Endothelial cell of umbilical vein (primary cell): ENCODE results near the gene NDUFS6. TPM values are rescaled to one million over a fixed set of nuclear protein-coding genes. Genes with fewer than 3 reads are reported as not detected.

Experiments
- BruUV-seq: library from RNA; stranded (reverse); fragments of 400-500 nt; replicated peaks from 2 replicates; lab custom pipeline; 2021; lab: Mats Ljungman, UMichigan
- CTCF ChIA-PET: fragments of 300-600, 350-600 bp; sonication (Branson Sonifier 250); formaldehyde crosslinking; loops from one replicate; lab custom pipeline; 2021; ENCODE audit warnings: antibody characterized with exemption, inconsistent platforms; lab: Charles Lee
- POLR2A ChIA-PET: fragments of 300-600, 350-600 bp; sonication (Branson Sonifier 250); formaldehyde crosslinking; loops from one replicate; lab custom pipeline; 2021; ENCODE audit warnings: antibody characterized with exemption, inconsistent platforms; lab: Charles Lee
- DNase-seq: peaks from one replicate; pipeline ENCODE4 v3.0.0-alpha.2; 2011; ENCODE audit warnings: low read depth, low spot score
- FAIRE-seq: peaks from 2 replicates; lab custom pipeline; 2011; peaks lifted over from hg19 to GRCh38; lab: Jason Lieb, UNC
- H2AFZ ChIP-seq: 2 replicates; pipeline ENCODE4 v1.6.0; 2012; ENCODE audit warnings: low read depth, low read length, control low read depth, inconsistent platforms
- H3K27ac ChIP-seq: 2 replicates; pipeline ENCODE4 v1.5.1; 2011; ENCODE audit warnings: low read depth, mild to moderate bottlenecking, control low read depth, low read length, moderate library complexity; ENCODE audit not compliant: insufficient read depth
- H3K27me3 ChIP-seq, 2 experiments: 2 replicates each; pipeline versions ENCODE4 v1.6.0 to v1.6.1; 2011; ENCODE audit warnings: low read length in 2 of 2, mixed read lengths in 1 of 2; ENCODE audit not compliant: control insufficient read depth in 2 of 2, insufficient read depth in 2 of 2
- H3K36me3 ChIP-seq, 2 experiments: 2 replicates in 1 of 2; 3 replicates in 1 of 2; pipeline ENCODE4 v1.5.1; 2011; ENCODE audit warnings: low read length in 2 of 2, mild to moderate bottlenecking in 1 of 2, moderate library complexity in 1 of 2; ENCODE audit not compliant: control insufficient read depth in 2 of 2, insufficient read depth in 2 of 2; ENCODE audit errors: extremely low read depth in 1 of 2
- H3K4me1 ChIP-seq: 3 replicates; pipeline ENCODE4 v1.5.1; 2011; ENCODE audit warnings: mild to moderate bottlenecking, low read length; ENCODE audit not compliant: control insufficient read depth, insufficient read depth; ENCODE audit errors: extremely low read depth
- H3K4me2 ChIP-seq: 2 replicates; pipeline ENCODE4 v1.6.1; 2011; ENCODE audit warnings: low read length, control low read depth, mixed read lengths; ENCODE audit not compliant: insufficient read depth
- H3K4me3 ChIP-seq, 3 experiments: fragments of 200-600 bp in 1 of 3; sonication (generic), shearing (Covaris generic) in 1 of 3; replicated peaks in 1 of 3; 2 replicates each; pipeline ENCODE4 v1.5.1; 2011 to 2016; ENCODE audit warnings: control low read depth in 3 of 3, low read length in 3 of 3, mild to moderate bottlenecking in 2 of 3, inconsistent platforms in 1 of 3, low read depth in 1 of 3, moderate library complexity in 1 of 3; ENCODE audit not compliant: insufficient read depth in 1 of 3
- H3K79me2 ChIP-seq: 2 replicates; pipeline ENCODE4 v1.6.0; 2012; ENCODE audit warnings: low read length, inconsistent platforms; ENCODE audit not compliant: control insufficient read depth, insufficient read depth
- H3K9ac ChIP-seq: replicated peaks from 2 replicates; pipeline ENCODE3; 2011; ENCODE audit warnings: low read length, control low read depth; ENCODE audit not compliant: insufficient read depth; ENCODE audit errors: extremely low read depth
- H3K9me1 ChIP-seq: replicated peaks from 3 replicates; pipeline ENCODE4 v1.6.0; 2011; ENCODE audit warnings: mild to moderate bottlenecking, low read length; ENCODE audit not compliant: control insufficient read depth, insufficient read depth; ENCODE audit errors: extremely low read depth
- H3K9me3 ChIP-seq: replicated peaks from 2 replicates; pipeline ENCODE4 v1.5.1; 2012; ENCODE audit warnings: low read length, inconsistent platforms; ENCODE audit not compliant: control insufficient read depth, insufficient read depth
- H4K20me1 ChIP-seq: replicated peaks from 2 replicates; pipeline ENCODE3; 2011; ENCODE audit warnings: mild to moderate bottlenecking, low read length; ENCODE audit not compliant: control insufficient read depth, insufficient read depth; ENCODE audit errors: extremely low read depth
- EZH2 ChIP-seq: IDR thresholded peaks from 2 replicates; pipeline ENCODE4 v1.6.1; 2012; ENCODE audit warnings: borderline replicate concordance, low read depth, mild to moderate bottlenecking, moderate library complexity, low read length, inconsistent platforms; ENCODE audit not compliant: severe bottlenecking
- FOS ChIP-seq: IDR thresholded peaks from 2 replicates; pipeline ENCODE4 v1.6.1; 2011; ENCODE audit warnings: mild to moderate bottlenecking, low read length, moderate library complexity, borderline replicate concordance; ENCODE audit not compliant: insufficient read depth
- GATA2 ChIP-seq: IDR thresholded peaks from 2 replicates; pipeline ENCODE4 v1.7.0; 2011; ENCODE audit warnings: low read depth, mild to moderate bottlenecking, moderate library complexity, mixed read lengths, low read length; ENCODE audit not compliant: insufficient read length, insufficient read depth
- MYC ChIP-seq: IDR thresholded peaks from one replicate; pipeline ENCODE4 v1.6.1; 2011; ENCODE audit warnings: mild to moderate bottlenecking, low read depth, low read length
- POLR2A ChIP-seq: IDR thresholded peaks from 2 replicates; pipeline ENCODE4 v1.6.1; 2012; ENCODE audit warnings: low read depth, mild to moderate bottlenecking, control low read depth, low read length
- POLR2AphosphoS5 ChIP-seq: IDR thresholded peaks from 2 replicates; pipeline ENCODE4 v1.6.1; 2012; ENCODE audit warnings: low read depth, mild to moderate bottlenecking, control low read depth, low read length, moderate library complexity; ENCODE audit not compliant: insufficient read depth
- dilution Hi-C: fragments of 300-500 bp; cut with MboI; formaldehyde crosslinking; loops from one replicate; pipeline ENCODE4 v1.15.0; 2019; ENCODE audit warnings: low sequenced_read_pairs; ENCODE audit not compliant: extremely low pct_ligation_motif_present
- intact Hi-C: fragments of 100-400 bp; cut with micrococcal nuclease; formaldehyde crosslinking; loops from one replicate; pipeline ENCODE4 v1.10.0; 2022
- polyA plus RNA-seq, 4 experiments: library from polyadenylated mRNA; depleted of rRNA in 3 of 4; stranded (reverse) in 3 of 4; unstranded in 1 of 4; fragments of >200 nt; gene quantifications; 2 replicates each; pipeline versions ENCODE4 v1.2.1 to v1.2.3, GENCODE V29; 2011 to 2012; ENCODE audit warnings: missing spikeins in 1 of 4
- total RNA-seq: library from RNA; stranded (reverse); gene quantifications from 2 replicates; pipeline ENCODE4 v1.2.3, GENCODE V29; 2021

NDUFS6 gene
- total and polyA plus RNA-seq, 2 donors (not counting 3 experiments of a cell fraction or from before 2014, with no cell fraction given), result 42.5 to 127 TPM

GRCh38 chr5:1850324-1851154, 49.3 kb downstream of the NDUFS6 start:
- no peaks in the 10 kb centered on the region for H3K9me3 ChIP-seq
- H3K27me3 ChIP-seq, result peaks cover 8 to 17% of the 10 kb centered on the region in 2 experiments
- H3K4me2 ChIP-seq, result no peak overlapping the region
- no peaks in the 10 kb centered on the region for H3K36me3 ChIP-seq
- no peaks in the 10 kb centered on the region for H4K20me1 ChIP-seq
- TF ChIP-seq FOS (no peak), GATA2 (no peak), POLR2A (no peak), EZH2 (peak; percentile 63), MYC (no peak), POLR2AphosphoS5 (no peak)
- H3K79me2 ChIP-seq, result no peaks in the 10 kb centered on the region
- no peak overlapping the region for H3K9ac ChIP-seq
- DNase-seq, result no peak
- H2AFZ ChIP-seq, result no peak overlapping the region
- no peak overlapping the region for H3K27ac ChIP-seq
- intact Hi-C loops (no loop called here), dilution Hi-C loops (no loop called here)
- H3K4me3 ChIP-seq, result no peak overlapping the region
- BruUV-seq, result no TSS peak
- no peak for FAIRE-seq
- CTCF ChIA-PET, result no interaction called here
- no peaks in the 10 kb centered on the region for H3K4me1 ChIP-seq
- H3K9me1 ChIP-seq, result no peaks in the 10 kb centered on the region
- POLR2A ChIA-PET, result no interaction called here

DNA sequence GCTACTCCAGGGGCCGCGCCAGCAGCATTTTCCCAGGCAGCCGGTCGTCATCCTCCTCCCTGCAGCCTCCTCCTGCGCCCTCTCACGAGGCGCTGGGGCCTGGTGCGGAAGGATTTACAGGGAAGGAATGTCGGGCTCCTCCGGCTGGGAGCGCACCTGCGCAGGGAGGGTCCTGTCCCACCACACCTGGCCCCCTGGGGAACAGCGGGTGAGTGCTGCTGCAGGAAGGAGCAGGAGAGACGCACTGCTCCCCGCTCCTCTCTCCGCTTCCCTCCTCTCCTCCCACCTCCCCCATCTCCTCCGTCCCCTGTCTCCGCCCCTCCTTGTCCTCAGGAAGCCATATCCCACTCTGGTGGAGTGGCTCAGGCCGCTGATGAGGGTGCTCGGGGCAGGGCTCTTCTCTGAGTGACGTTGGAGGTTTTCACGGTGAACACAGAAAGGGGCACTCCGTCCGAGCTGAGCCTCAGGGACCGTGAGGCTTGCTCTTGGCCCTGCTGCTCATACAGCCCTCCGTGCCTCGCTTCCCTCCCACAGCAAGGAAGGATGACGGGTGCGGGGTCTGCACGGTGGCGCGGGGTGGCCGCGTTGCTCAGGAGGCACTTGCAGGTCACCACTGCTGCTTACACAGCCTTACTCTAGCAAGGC, 50.2 kb downstream of the NDUFS6 start:
- ChIA-PET POLR2A (no interaction called here), CTCF (no interaction called here)
- DNase-seq (no peak), FAIRE-seq (no peak)
- H3K27ac ChIP-seq, result no peak overlapping the region
- no peak for TF ChIP-seq FOS
- peak; percentile 68 for TF ChIP-seq EZH2
- no peaks in the 10 kb centered on the region for H3K4me1 ChIP-seq
- dilution Hi-C loops, result no loop called here
- H4K20me1 ChIP-seq, result no peaks in the 10 kb centered on the region
- peaks cover 8 to 17% of the 10 kb centered on the region in 2 experiments for H3K27me3 ChIP-seq
- no peak overlapping the region for H2AFZ ChIP-seq
- no peak overlapping the region for H3K9ac ChIP-seq
- H3K4me3 ChIP-seq, result no peak overlapping the region
- H3K79me2 ChIP-seq, result no peaks in the 10 kb centered on the region
- intact Hi-C loops, result no loop called here
- no TSS peak for BruUV-seq
- H3K4me2 ChIP-seq, result no peak overlapping the region
- H3K36me3 ChIP-seq, result no peaks in the 10 kb centered on the region
- no peaks in the 10 kb centered on the region for H3K9me1 ChIP-seq
- no peaks in the 10 kb centered on the region for H3K9me3 ChIP-seq
